ENCODE results near the gene GJA4.

GJA4 gene

DNA sequence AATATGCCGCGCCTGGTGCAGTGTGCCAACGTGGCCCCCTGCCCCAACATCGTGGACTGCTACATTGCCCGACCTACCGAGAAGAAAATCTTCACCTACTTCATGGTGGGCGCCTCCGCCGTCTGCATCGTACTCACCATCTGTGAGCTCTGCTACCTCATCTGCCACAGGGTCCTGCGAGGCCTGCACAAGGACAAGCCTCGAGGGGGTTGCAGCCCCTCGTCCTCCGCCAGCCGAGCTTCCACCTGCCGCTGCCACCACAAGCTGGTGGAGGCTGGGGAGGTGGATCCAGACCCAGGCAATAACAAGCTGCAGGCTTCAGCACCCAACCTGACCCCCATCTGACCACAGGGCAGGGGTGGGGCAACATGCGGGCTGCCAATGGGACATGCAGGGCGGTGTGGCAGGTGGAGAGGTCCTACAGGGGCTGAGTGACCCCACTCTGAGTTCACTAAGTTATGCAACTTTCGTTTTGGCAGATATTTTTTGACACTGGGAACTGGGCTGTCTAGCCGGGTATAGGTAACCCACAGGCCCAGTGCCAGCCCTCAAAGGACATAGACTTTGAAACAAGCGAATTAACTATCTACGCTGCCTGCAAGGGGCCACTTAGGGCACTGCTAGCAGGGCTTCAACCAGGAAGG, 7.4 kb upstream of the GJA4 start:
- no peak for DNase-seq (ENCODE audit: low read depth, low spot score)
- Histone ChIP-seq H3K4me3 (ENCODE audit: insufficient read length, low read depth) (no peak overlapping the region), H3K4me1 (ENCODE audit: insufficient read depth, insufficient read length) (peaks cover 6% of the 10 kb centered on the region), H3K27me3 (ENCODE audit: insufficient read depth, insufficient read length) (peaks cover 30% of the 10 kb centered on the region), H3K9ac (ENCODE audit: insufficient read length, low read depth) (no peak overlapping the region), H3K36me3 (ENCODE audit: insufficient read depth, insufficient read length, low read length) (no peaks in the 10 kb centered on the region), H3K9me3 (ENCODE audit: insufficient read depth, low read length) (no peaks in the 10 kb centered on the region)
- TF ChIP-seq ZNF274 (IDR thresholded peaks at IDR 0.05; ENCODE audit: low read depth, low read length) (no peak), SUZ12 (IDR thresholded peaks at IDR 0.05; ENCODE audit: extremely low read depth, insufficient read depth, insufficient read length) (no peak), YY1 (IDR thresholded peaks at IDR 0.05; ENCODE audit: insufficient read depth, insufficient read length) (no peak)

DNA sequence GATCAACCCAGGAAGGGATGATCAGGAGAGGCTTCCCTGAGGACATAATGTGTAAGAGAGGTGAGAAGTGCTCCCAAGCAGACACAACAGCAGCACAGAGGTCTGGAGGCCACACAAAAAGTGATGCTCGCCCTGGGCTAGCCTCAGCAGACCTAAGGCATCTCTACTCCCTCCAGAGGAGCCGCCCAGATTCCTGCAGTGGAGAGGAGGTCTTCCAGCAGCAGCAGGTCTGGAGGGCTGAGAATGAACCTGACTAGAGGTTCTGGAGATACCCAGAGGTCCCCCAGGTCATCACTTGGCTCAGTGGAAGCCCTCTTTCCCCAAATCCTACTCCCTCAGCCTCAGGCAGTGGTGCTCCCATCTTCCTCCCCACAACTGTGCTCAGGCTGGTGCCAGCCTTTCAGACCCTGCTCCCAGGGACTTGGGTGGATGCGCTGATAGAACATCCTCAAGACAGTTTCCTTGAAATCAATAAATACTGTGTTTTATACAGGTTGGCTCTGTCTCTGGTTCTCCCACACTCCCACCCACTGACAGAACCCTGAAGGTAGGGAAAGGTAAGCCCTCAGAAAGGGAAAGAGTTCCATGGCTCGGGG, 6.8 kb upstream of the GJA4 start:
- Histone ChIP-seq H3K27me3 (ENCODE audit: insufficient read depth, insufficient read length) (peaks cover 24% of the 10 kb centered on the region), H3K4me1 (ENCODE audit: insufficient read depth, insufficient read length) (peaks cover 6% of the 10 kb centered on the region), H3K9me3 (ENCODE audit: insufficient read depth, low read length) (no peaks in the 10 kb centered on the region), H3K36me3 (ENCODE audit: insufficient read depth, insufficient read length, low read length) (no peaks in the 10 kb centered on the region), H3K4me3 (ENCODE audit: insufficient read length, low read depth) (no peak overlapping the region), H3K9ac (ENCODE audit: insufficient read length, low read depth) (peak overlapping the region; percentile 12)
- no peak for DNase-seq (ENCODE audit: low read depth, low spot score)
- no peak for TF ChIP-seq YY1 (IDR thresholded peaks at IDR 0.05; ENCODE audit: insufficient read depth, insufficient read length)
- no peak for TF ChIP-seq SUZ12 (IDR thresholded peaks at IDR 0.05; ENCODE audit: extremely low read depth, insufficient read depth, insufficient read length)
- no peak for TF ChIP-seq ZNF274 (IDR thresholded peaks at IDR 0.05; ENCODE audit: low read depth, low read length)

DNA sequence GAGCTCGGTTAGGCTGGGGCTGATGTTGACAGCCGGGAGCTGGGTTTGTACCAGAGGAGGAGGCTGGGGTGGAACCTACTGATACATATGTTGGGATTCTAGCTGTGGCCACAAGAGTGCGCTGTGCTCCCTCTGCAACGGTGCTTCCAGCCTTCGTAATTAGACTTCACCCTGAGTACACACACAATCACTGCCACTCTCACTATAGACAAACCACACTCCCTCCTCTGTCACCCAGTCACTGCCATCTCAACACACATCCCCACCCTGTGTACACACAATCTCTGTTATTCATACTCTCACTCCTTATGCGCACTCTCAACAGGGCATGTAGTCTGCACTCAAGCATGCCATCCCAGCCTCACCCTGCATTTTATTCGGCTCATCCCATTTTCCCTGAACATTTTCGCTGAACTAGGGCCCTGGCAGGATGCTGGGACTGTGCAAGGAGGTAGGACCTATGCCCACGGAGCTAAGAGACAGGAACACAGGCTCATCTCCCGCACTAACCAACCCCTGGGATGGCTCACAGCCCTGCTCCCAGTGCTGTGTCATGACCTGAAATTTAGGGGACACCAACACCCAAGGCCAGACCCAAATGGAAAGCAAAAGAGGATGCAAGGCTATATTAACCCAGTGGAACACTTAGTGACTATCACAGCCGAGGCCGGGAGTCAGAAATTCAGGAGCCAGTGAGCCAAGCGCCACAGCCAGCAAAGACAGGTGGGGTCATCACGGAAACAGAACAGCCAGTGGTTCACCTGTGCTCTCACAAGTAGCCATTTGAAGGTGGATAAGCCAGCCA, 6.1 kb upstream of the GJA4 start:
- Histone ChIP-seq H3K4me3 (ENCODE audit: insufficient read length, low read depth) (no peak overlapping the region), H3K9ac (ENCODE audit: insufficient read length, low read depth) (peak overlapping the region; percentile 1), H3K27me3 (ENCODE audit: insufficient read depth, insufficient read length) (peaks cover 17% of the 10 kb centered on the region), H3K36me3 (ENCODE audit: insufficient read depth, insufficient read length, low read length) (no peaks in the 10 kb centered on the region), H3K9me3 (ENCODE audit: insufficient read depth, low read length) (no peaks in the 10 kb centered on the region), H3K4me1 (ENCODE audit: insufficient read depth, insufficient read length) (peaks cover 6% of the 10 kb centered on the region)
- peak; percentile 77 for DNase-seq (ENCODE audit: low read depth, low spot score)
- TF ChIP-seq SUZ12 (IDR thresholded peaks at IDR 0.05; ENCODE audit: extremely low read depth, insufficient read depth, insufficient read length) (no peak), ZNF274 (IDR thresholded peaks at IDR 0.05; ENCODE audit: low read depth, low read length) (no peak), YY1 (IDR thresholded peaks at IDR 0.05; ENCODE audit: insufficient read depth, insufficient read length) (no peak)

DNA sequence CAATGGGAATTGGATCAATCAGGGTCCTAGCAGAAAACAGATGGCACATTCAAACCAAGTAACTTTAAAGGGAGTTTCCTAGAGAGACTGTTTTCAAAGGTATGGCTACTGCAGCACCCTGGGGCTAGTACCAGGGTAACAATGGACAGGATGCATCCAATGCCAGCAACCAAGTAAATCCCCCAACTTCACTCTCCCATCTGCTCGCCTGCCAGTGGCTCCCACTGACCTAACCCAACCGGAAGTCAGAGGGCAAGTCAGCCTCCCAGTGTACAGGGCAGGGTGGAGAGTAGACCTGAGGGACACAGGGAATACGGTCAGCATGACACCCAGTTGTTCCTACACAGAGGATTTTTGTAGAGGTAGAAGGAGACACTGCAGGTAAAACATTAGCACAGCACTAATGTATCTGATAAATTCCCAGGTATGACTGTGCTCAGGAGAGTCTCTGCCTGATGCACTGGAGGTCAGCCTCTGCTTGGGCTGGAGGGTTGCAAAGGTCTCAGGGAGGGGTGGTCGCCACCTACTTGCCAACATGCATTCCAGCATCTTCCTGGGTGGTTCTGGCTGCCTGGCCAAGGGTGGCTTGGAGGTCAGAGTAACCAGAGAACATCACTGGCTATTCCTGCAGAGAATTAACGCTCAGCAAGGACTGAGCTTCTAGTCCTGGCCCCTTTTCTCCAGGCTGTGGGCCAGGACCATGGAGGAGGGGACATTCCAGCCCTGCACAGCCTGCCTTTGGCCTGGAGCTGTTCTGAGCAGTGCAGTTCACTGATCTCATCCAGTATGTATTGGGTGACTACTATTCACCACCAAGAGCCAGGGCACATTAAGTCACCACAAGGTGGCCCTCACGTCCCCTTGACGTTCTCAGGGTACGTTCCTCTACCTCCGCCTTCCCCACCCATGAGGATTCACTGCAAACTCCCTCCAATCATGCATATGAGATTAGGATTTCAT, 5.1 kb upstream of the GJA4 start:
- no peak for DNase-seq (ENCODE audit: low read depth, low spot score)
- Histone ChIP-seq H3K9ac (ENCODE audit: insufficient read length, low read depth) (no peak overlapping the region), H3K36me3 (ENCODE audit: insufficient read depth, insufficient read length, low read length) (no peaks in the 10 kb centered on the region), H3K27me3 (ENCODE audit: insufficient read depth, insufficient read length) (peaks cover 7% of the 10 kb centered on the region), H3K4me3 (ENCODE audit: insufficient read length, low read depth) (no peak overlapping the region), H3K9me3 (ENCODE audit: insufficient read depth, low read length) (no peaks in the 10 kb centered on the region), H3K4me1 (ENCODE audit: insufficient read depth, insufficient read length) (peaks cover 3% of the 10 kb centered on the region)
- TF ChIP-seq YY1 (IDR thresholded peaks at IDR 0.05; ENCODE audit: insufficient read depth, insufficient read length), result no peak
- TF ChIP-seq ZNF274 (IDR thresholded peaks at IDR 0.05; ENCODE audit: low read depth, low read length), result no peak
- no peak for TF ChIP-seq SUZ12 (IDR thresholded peaks at IDR 0.05; ENCODE audit: extremely low read depth, insufficient read depth, insufficient read length)

DNA sequence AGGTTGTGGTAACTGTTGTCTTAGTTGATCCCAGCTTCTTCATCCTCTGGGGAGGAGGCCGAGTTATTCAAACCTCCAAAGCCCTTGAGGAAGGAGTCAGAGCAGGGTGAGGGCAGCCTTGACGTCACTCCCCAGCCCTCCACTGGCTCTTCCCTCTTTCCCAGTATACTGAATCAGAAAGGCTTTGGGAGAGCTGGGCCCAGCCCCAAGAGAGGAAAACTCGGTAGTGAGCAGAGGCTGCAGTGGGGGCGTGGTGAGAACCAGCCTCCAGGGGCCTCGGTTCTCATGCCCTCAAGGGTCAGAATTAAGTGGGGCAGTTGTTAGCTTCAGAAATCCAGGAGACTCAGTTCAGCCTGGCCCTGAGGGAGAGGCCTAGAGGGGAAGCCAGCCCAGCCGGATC, 1.8 kb upstream of the GJA4 start:
- no peak overlapping the region for H3K9ac ChIP-seq (ENCODE audit: insufficient read length, low read depth)

DNA sequence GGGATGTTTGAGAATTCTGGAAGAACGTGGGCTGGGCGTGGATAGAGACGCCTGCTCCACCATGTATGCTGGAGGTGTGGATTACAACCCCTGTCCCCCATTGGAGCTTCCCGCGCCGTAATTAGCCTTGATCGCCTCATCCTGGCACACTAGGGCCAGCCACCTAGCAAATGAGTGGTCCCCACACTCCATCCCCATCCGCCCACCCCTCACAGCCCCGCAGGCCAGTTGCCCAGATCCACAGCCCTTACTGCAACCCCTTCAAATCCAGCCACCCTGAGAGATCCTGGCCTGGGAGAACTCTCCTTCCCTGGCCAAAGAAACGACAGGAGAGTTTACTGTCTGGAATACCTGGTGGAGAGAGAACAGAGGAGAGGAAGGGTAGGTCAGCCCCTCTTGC, 375 bp upstream of the GJA4 start:
- Histone ChIP-seq H3K9ac (ENCODE audit: insufficient read length, low read depth) (no peak overlapping the region), H3K36me3 (ENCODE audit: insufficient read depth, insufficient read length, low read length) (no peaks in the 10 kb centered on the region), H3K4me3 (ENCODE audit: insufficient read length, low read depth) (no peak overlapping the region), H3K4me1 (ENCODE audit: insufficient read depth, insufficient read length) (peaks cover 4% of the 10 kb centered on the region), H3K9me3 (ENCODE audit: insufficient read depth, low read length) (no peaks in the 10 kb centered on the region), H3K27me3 (ENCODE audit: insufficient read depth, insufficient read length) (no peaks in the 10 kb centered on the region)
- no peak for DNase-seq (ENCODE audit: low read depth, low spot score)
- TF ChIP-seq YY1 (IDR thresholded peaks at IDR 0.05; ENCODE audit: insufficient read depth, insufficient read length) (no peak), ZNF274 (IDR thresholded peaks at IDR 0.05; ENCODE audit: low read depth, low read length) (no peak), SUZ12 (IDR thresholded peaks at IDR 0.05; ENCODE audit: extremely low read depth, insufficient read depth, insufficient read length) (no peak)

More for the DNA sequence above, 1.8 kb upstream of the GJA4 start:
- H3K27me3 ChIP-seq (ENCODE audit: insufficient read depth, insufficient read length), result no peaks in the 10 kb centered on the region
- TF ChIP-seq SUZ12 (IDR thresholded peaks at IDR 0.05; ENCODE audit: extremely low read depth, insufficient read depth, insufficient read length) (no peak), YY1 (IDR thresholded peaks at IDR 0.05; ENCODE audit: insufficient read depth, insufficient read length) (no peak), ZNF274 (IDR thresholded peaks at IDR 0.05; ENCODE audit: low read depth, low read length) (no peak)
- no peak overlapping the region for H3K4me3 ChIP-seq (ENCODE audit: insufficient read length, low read depth)
- no peaks in the 10 kb centered on the region for H3K9me3 ChIP-seq (ENCODE audit: insufficient read depth, low read length)
- no peak for DNase-seq (ENCODE audit: low read depth, low spot score)
- peaks cover 3% of the 10 kb centered on the region for H3K4me1 ChIP-seq (ENCODE audit: insufficient read depth, insufficient read length)
- no peaks in the 10 kb centered on the region for H3K36me3 ChIP-seq (ENCODE audit: insufficient read depth, insufficient read length, low read length)
